ENCODE results near the gene BSDC1. TPM values are rescaled to one million over a fixed set of nuclear protein-coding genes. Genes with fewer than 3 reads are reported as not detected.
"Not testable (repeated sequence)": the region's sequence is repeated elsewhere in the genome, so short reads cannot be mapped to it uniquely, and the experiment has no call there.

Gene BSDC1
- total and polyA plus RNA-seq, 2 donors: 35.3 to 36.6 TPM

GRCh38 chr1:32355778-32356177 lies 38.5 kb downstream of the BSDC1 start:
- H3K36me3 ChIP-seq (ENCODE audit: control insufficient read depth in 2 of 2, insufficient read depth in 2 of 2, low read length in 1 of 2); H3K4me3 ChIP-seq (ENCODE audit: low read length in 2 of 2); H3K27me3 ChIP-seq (ENCODE audit: control insufficient read depth in 2 of 2, insufficient read depth in 1 of 2, low read length in 1 of 2); H3K9me3 ChIP-seq (ENCODE audit: control insufficient read depth in 2 of 2, insufficient read depth in 1 of 2, low read length in 1 of 2); H3K27ac ChIP-seq (ENCODE audit: low read depth in 1 of 2, low read length in 1 of 2); DNase-seq (ENCODE audit: low read depth in 6 of 9, low spot score in 9 of 9): not testable (repeated sequence)
- peaks cover 11 to 32% of the 10 kb centered on the region in 2 donors for H3K4me1 ChIP-seq (ENCODE audit: control insufficient read depth in 2 of 2, insufficient read depth in 2 of 2, low read length in 2 of 2)
- WGBS: 97% methylated on average over 6 of the region's 6 CpGs

GRCh38 chr1:32353886-32354570 lies 40.2 kb downstream of the BSDC1 start:
- Histone ChIP-seq H3K27ac (ENCODE audit: low read depth in 1 of 2, low read length in 1 of 2) (peak overlapping the region in 1 of 2 donors; percentile 27), H3K27me3 (ENCODE audit: control insufficient read depth in 2 of 2, insufficient read depth in 1 of 2, low read length in 1 of 2) (peaks cover 0 to 3% of the 10 kb centered on the region in 2 donors), H3K36me3 (ENCODE audit: control insufficient read depth in 2 of 2, insufficient read depth in 2 of 2, low read length in 1 of 2) (peaks cover 2 to 5% of the 10 kb centered on the region in 2 donors), H3K4me3 (ENCODE audit: low read length in 2 of 2) (no peak overlapping the region), H3K9me3 (ENCODE audit: control insufficient read depth in 2 of 2, insufficient read depth in 1 of 2, low read length in 1 of 2) (peaks cover 0 to 8% of the 10 kb centered on the region in 2 donors), H3K4me1 (ENCODE audit: control insufficient read depth in 2 of 2, insufficient read depth in 2 of 2, low read length in 2 of 2) (peaks cover 9 to 32% of the 10 kb centered on the region in 2 donors)
- WGBS: 71% methylated on average over 2 of the region's 2 CpGs
- DNase-seq (ENCODE audit: low read depth in 6 of 9, low spot score in 9 of 9): no peak

- H3K27me3 ChIP-seq (ENCODE audit: control insufficient read depth in 2 of 2, insufficient read depth in 1 of 2, low read length in 1 of 2): peaks cover 0 to 3% of the 10 kb centered on the region in 2 donors
- no peak for DNase-seq (ENCODE audit: low read depth in 6 of 9, low spot score in 9 of 9)
- WGBS: 92% methylated on average over 2 of the region's 2 CpGs
- peaks cover 0 to 8% of the 10 kb centered on the region in 2 donors for H3K9me3 ChIP-seq (ENCODE audit: control insufficient read depth in 2 of 2, insufficient read depth in 1 of 2, low read length in 1 of 2)
- H3K4me1 ChIP-seq (ENCODE audit: control insufficient read depth in 2 of 2, insufficient read depth in 2 of 2, low read length in 2 of 2): peaks cover 9 to 38% of the 10 kb centered on the region in 2 donors
- no peak overlapping the region for H3K4me3 ChIP-seq (ENCODE audit: low read length in 2 of 2)
- H3K36me3 ChIP-seq (ENCODE audit: control insufficient read depth in 2 of 2, insufficient read depth in 2 of 2, low read length in 1 of 2): peaks cover 2 to 5% of the 10 kb centered on the region in 2 donors
- no peak overlapping the region for H3K27ac ChIP-seq (ENCODE audit: low read depth in 1 of 2, low read length in 1 of 2)
These were observed 40.8 kb downstream of the BSDC1 start for GRCh38 chr1:32353431-32353830.

GRCh38 chr1:32352831-32353383 lies 41.3 kb downstream of the BSDC1 start:
- Histone ChIP-seq H3K27ac (ENCODE audit: low read depth in 1 of 2, low read length in 1 of 2) (no peak overlapping the region), H3K27me3 (ENCODE audit: control insufficient read depth in 2 of 2, insufficient read depth in 1 of 2, low read length in 1 of 2) (peaks cover 0 to 3% of the 10 kb centered on the region in 2 donors), H3K36me3 (ENCODE audit: control insufficient read depth in 2 of 2, insufficient read depth in 2 of 2, low read length in 1 of 2) (peaks cover 2 to 5% of the 10 kb centered on the region in 2 donors), H3K4me3 (ENCODE audit: low read length in 2 of 2) (no peak overlapping the region), H3K9me3 (ENCODE audit: control insufficient read depth in 2 of 2, insufficient read depth in 1 of 2, low read length in 1 of 2) (peaks cover 0 to 8% of the 10 kb centered on the region in 2 donors), H3K4me1 (ENCODE audit: control insufficient read depth in 2 of 2, insufficient read depth in 2 of 2, low read length in 2 of 2) (peaks cover 9 to 38% of the 10 kb centered on the region in 2 donors)
- DNase-seq (ENCODE audit: low read depth in 6 of 9, low spot score in 9 of 9): no peak
- WGBS: 96% methylated on average over 2 of the region's 2 CpGs

GRCh38 chr1:32352239-32352745 lies 41.9 kb downstream of the BSDC1 start:
- H3K36me3 ChIP-seq (ENCODE audit: control insufficient read depth in 2 of 2, insufficient read depth in 2 of 2, low read length in 1 of 2): peaks cover 2 to 5% of the 10 kb centered on the region in 2 donors
- H3K9me3 ChIP-seq (ENCODE audit: control insufficient read depth in 2 of 2, insufficient read depth in 1 of 2, low read length in 1 of 2): peaks cover 0 to 8% of the 10 kb centered on the region in 2 donors
- peak overlapping the region; percentile 61 to 85 for H3K4me3 ChIP-seq (ENCODE audit: low read length in 2 of 2)
- 76% methylated on average over 8 of the region's 8 CpGs for WGBS
- H3K4me1 ChIP-seq (ENCODE audit: control insufficient read depth in 2 of 2, insufficient read depth in 2 of 2, low read length in 2 of 2): peaks cover 9 to 38% of the 10 kb centered on the region in 2 donors
- DNase-seq (ENCODE audit: low read depth in 6 of 9, low spot score in 9 of 9): no peak
- H3K27me3 ChIP-seq (ENCODE audit: control insufficient read depth in 2 of 2, insufficient read depth in 1 of 2, low read length in 1 of 2): peaks cover 0 to 3% of the 10 kb centered on the region in 2 donors
- H3K27ac ChIP-seq (ENCODE audit: low read depth in 1 of 2, low read length in 1 of 2): no peak overlapping the region

GRCh38 chr1:32351399-32352238 lies 42.6 kb downstream of the BSDC1 start:
- Histone ChIP-seq H3K27me3 (ENCODE audit: control insufficient read depth in 2 of 2, insufficient read depth in 1 of 2, low read length in 1 of 2) (peaks cover 0 to 3% of the 10 kb centered on the region in 2 donors), H3K4me3 (ENCODE audit: low read length in 2 of 2) (peak overlapping the region; percentile 61 to 85), H3K4me1 (ENCODE audit: control insufficient read depth in 2 of 2, insufficient read depth in 2 of 2, low read length in 2 of 2) (peaks cover 9 to 38% of the 10 kb centered on the region in 2 donors), H3K27ac (ENCODE audit: low read depth in 1 of 2, low read length in 1 of 2) (peak overlapping the region; percentile 76 to 91), H3K36me3 (ENCODE audit: control insufficient read depth in 2 of 2, insufficient read depth in 2 of 2, low read length in 1 of 2) (peaks cover 2 to 5% of the 10 kb centered on the region in 2 donors), H3K9me3 (ENCODE audit: control insufficient read depth in 2 of 2, insufficient read depth in 1 of 2, low read length in 1 of 2) (peaks cover 0 to 8% of the 10 kb centered on the region in 2 donors)
- WGBS: 7% methylated on average over 75 of the region's 75 CpGs
- DNase-seq (ENCODE audit: low read depth in 6 of 9, low spot score in 9 of 9): peak; percentile 74 to 97 (median 92)

- H3K27me3 ChIP-seq (ENCODE audit: control insufficient read depth in 2 of 2, insufficient read depth in 1 of 2, low read length in 1 of 2): peaks cover 0 to 6% of the 10 kb centered on the region in 2 donors
- WGBS: 23% methylated on average over 28 of the region's 28 CpGs
- H3K4me1 ChIP-seq (ENCODE audit: control insufficient read depth in 2 of 2, insufficient read depth in 2 of 2, low read length in 2 of 2): peaks cover 9 to 38% of the 10 kb centered on the region in 2 donors
- H3K4me3 ChIP-seq (ENCODE audit: low read length in 2 of 2): peak overlapping the region; percentile 61 to 85
- peaks cover 0 to 8% of the 10 kb centered on the region in 2 donors for H3K9me3 ChIP-seq (ENCODE audit: control insufficient read depth in 2 of 2, insufficient read depth in 1 of 2, low read length in 1 of 2)
- DNase-seq (ENCODE audit: low read depth in 6 of 9, low spot score in 9 of 9): no peak
- peak overlapping the region; percentile 76 to 91 for H3K27ac ChIP-seq (ENCODE audit: low read depth in 1 of 2, low read length in 1 of 2)
- H3K36me3 ChIP-seq (ENCODE audit: control insufficient read depth in 2 of 2, insufficient read depth in 2 of 2, low read length in 1 of 2): peaks cover 2 to 5% of the 10 kb centered on the region in 2 donors
These were observed 43.3 kb downstream of the BSDC1 start for GRCh38 chr1:32350785-32351398.

GRCh38 chr1:32349211-32349708 lies 45.0 kb downstream of the BSDC1 start:
- H3K4me3 ChIP-seq (ENCODE audit: low read length in 2 of 2): no peak overlapping the region
- DNase-seq (ENCODE audit: low read depth in 6 of 9, low spot score in 9 of 9): no peak
- peaks cover 0 to 6% of the 10 kb centered on the region in 2 donors for H3K27me3 ChIP-seq (ENCODE audit: control insufficient read depth in 2 of 2, insufficient read depth in 1 of 2, low read length in 1 of 2)
- no peak overlapping the region for H3K27ac ChIP-seq (ENCODE audit: low read depth in 1 of 2, low read length in 1 of 2)
- peaks cover 9 to 42% of the 10 kb centered on the region in 2 donors for H3K4me1 ChIP-seq (ENCODE audit: control insufficient read depth in 2 of 2, insufficient read depth in 2 of 2, low read length in 2 of 2)
- H3K9me3 ChIP-seq (ENCODE audit: control insufficient read depth in 2 of 2, insufficient read depth in 1 of 2, low read length in 1 of 2): peaks cover 0 to 8% of the 10 kb centered on the region in 2 donors
- 44% methylated on average over 8 of the region's 8 CpGs for WGBS
- H3K36me3 ChIP-seq (ENCODE audit: control insufficient read depth in 2 of 2, insufficient read depth in 2 of 2, low read length in 1 of 2): peaks cover 0 to 2% of the 10 kb centered on the region in 2 donors
